ENCODE results near the gene SWI5. TPM values are rescaled to one million over a fixed set of nuclear protein-coding genes. Genes with fewer than 3 reads are reported as not detected.

SWI5 gene
- total and polyA plus RNA-seq, 9 of the 15 experiments (the other 6 are each of a cell fraction or from before 2014, with no cell fraction given), result 62.8 to 133 (median 95.9) TPM

- no TSS peak for BruUV-seq (replicated peaks)
- peak; percentile 76 to 96 (median 88) for DNase-seq (ENCODE audit: extremely low read depth in 1 of 4, low spot score in 3 of 4)
- 16% methylated on average over 15 of the region's 18 CpGs for WGBS (ENCODE audit: insufficient coverage, low coverage, missing lambda C conversion rate)
- no peak for FAIRE-seq
- intact Hi-C loops (cut with micrococcal nuclease), result loop anchor here (1.0 kb wide), 1 partner anchor 53 kb away; no protein-coding TSS in a partner anchor
- Histone ChIP-seq H3K4me1 (replicated peaks in 1 of 2; ENCODE audit: control insufficient read depth in 2 of 2, insufficient read depth in 2 of 2, low read length in 2 of 2) (peaks cover 28 to 53% of the 10 kb centered on the region in 2 experiments), H3K27ac (ENCODE audit: extremely low read depth, low read depth, low read length) (peak overlapping the region; percentile 43; the same call in 1 of the 3 replicates), H3K36me3 (ENCODE audit: control insufficient read depth, insufficient read depth, low read length) (no peaks in the 10 kb centered on the region), H3K79me2 (ENCODE audit: control insufficient read depth, insufficient read depth, low read length) (no peaks in the 10 kb centered on the region), H3K9me3 (replicated peaks; ENCODE audit: control insufficient read depth, insufficient read depth, low read depth, low read length) (no peaks in the 10 kb centered on the region), H3K4me3 (no peak overlapping the region), H3K27me3 (ENCODE audit: control insufficient read depth in 2 of 2, insufficient read depth in 2 of 2, low read length in 2 of 2) (no peaks in the 10 kb centered on the region), H2AFZ (ENCODE audit: low read depth, low read length) (peak overlapping the region; percentile 32; the same call in 1 of the 2 replicates), H3K4me2 (ENCODE audit: insufficient read depth, low read length) (no peak overlapping the region), H4K20me1 (replicated peaks; ENCODE audit: control insufficient read depth, insufficient read depth, low read length) (no peaks in the 10 kb centered on the region), H3K9ac (ENCODE audit: insufficient read depth in 1 of 2, low read depth in 2 of 2, low read length in 2 of 2) (peak overlapping the region in 1 of 2 experiments; percentile 73; a peak in 2 of 4 replicates), H3K9me1 (ENCODE audit: control insufficient read depth, insufficient read depth, low read length) (no peaks in the 10 kb centered on the region)
- ChIA-PET CTCF (ENCODE audit: low intra/inter-chr PET ratio) (no interaction called here), POLR2A (interaction anchor here (1.5 kb wide), 1 partner anchor 10 kb away, joined by 3 read pairs; no protein-coding TSS in a partner anchor)
- ATAC-seq, result peak; percentile 64
- in situ Hi-C loops (cut with MboI), result loop anchor here (10.0 kb wide), 1 partner anchor 450 kb away; no protein-coding TSS in a partner anchor
- no peak for TF ChIP-seq NRF1 (conservative IDR thresholded peaks at IDR 0.05 in 1 of 2, IDR thresholded peaks at IDR 0.05 in 1 of 2)
- no peak for TF ChIP-seq NEUROD1 (IDR thresholded peaks at IDR 0.05; ENCODE audit: borderline replicate concordance, low read depth, low read length, partially characterized antibody)
- TF ChIP-seq PHF8 (IDR thresholded peaks at IDR 0.05; ENCODE audit: borderline replicate concordance, low read length), result peak; percentile 26; the same call in 1 of the 2 replicates
- no peak for TF ChIP-seq MLLT1 (IDR thresholded peaks at IDR 0.05)
- TF ChIP-seq POLR2G (IDR thresholded peaks at IDR 0.05; ENCODE audit: low read depth, low read length), result 0 out of 2 replicates have a peak, but pooled peaks have one; percentile 39
- peak in 1 of 2 experiments; percentile 36 for TF ChIP-seq E2F6 (IDR thresholded peaks at IDR 0.05; ENCODE audit: borderline replicate concordance in 1 of 2, extremely low read depth in 1 of 2, insufficient read depth in 1 of 2, insufficient read length in 1 of 2, low read depth in 1 of 2, low read length in 1 of 2, poor library complexity in 1 of 2, severe bottlenecking in 1 of 2)
- TF ChIP-seq ZC3H8 (IDR thresholded peaks at IDR 0.05), result no peak
- TF ChIP-seq SREBF2 (CRISPR knock-in tag; IDR thresholded peaks at IDR 0.05), result no peak
- 0 out of 4 replicates have a peak, but pooled peaks of 1 of the 2 experiments have one; percentile 41 for TF ChIP-seq UBTF (IDR thresholded peaks at IDR 0.05; ENCODE audit: borderline replicate concordance in 1 of 2, low read depth in 2 of 2, low read length in 2 of 2)
- TF ChIP-seq ZNF3 (CRISPR knock-in tag; IDR thresholded peaks at IDR 0.05), result no peak
- TF ChIP-seq USF1 (CRISPR knock-in tag; IDR thresholded peaks at IDR 0.05), result no peak
- TF ChIP-seq CBX2 (IDR thresholded peaks at IDR 0.05; ENCODE audit: insufficient read depth, low read length, poor library complexity, severe bottlenecking), result no peak
- TF ChIP-seq TBP (optimal IDR thresholded peaks at IDR 0.05; ENCODE audit: low read depth, low read length), result peak; percentile 18
- no peak for TF ChIP-seq ESRRB (CRISPR knock-in tag; IDR thresholded peaks at IDR 0.05; ENCODE audit: borderline replicate concordance)
Observed at GRCh38 chr9:128244837-128245231, 31.2 kb upstream of the SWI5 start.
